HepG2 (cell line): ENCODE results near the gene MTX1. TPM values are rescaled to one million over a fixed set of nuclear protein-coding genes. Genes with fewer than 3 reads are reported as not detected.

ENCODE experiments used
- CREM ChIP-seq, 2 experiments: sonication (generic) in 1 of 2; formaldehyde crosslinking in 1 of 2; IDR thresholded peaks; 2 replicates each; pipeline versions ENCODE4 v1.4.0 to v1.6.1; 2016 to 2020; ENCODE audit warnings: antibody characterized with exemption in 1 of 2, mild to moderate bottlenecking in 1 of 2, missing genetic modification reagents in 1 of 2
- GABPA ChIP-seq, 2 experiments: IDR thresholded peaks; 2 replicates each; pipeline ENCODE4 v1.6.1; 2011 to 2016; ENCODE audit warnings: low read depth in 2 of 2, low read length in 1 of 2, missing biosample characterization in 1 of 2, missing genetic modification characterization in 1 of 2
- KDM2A ChIP-seq: sonication (generic); formaldehyde crosslinking; IDR thresholded peaks from 2 replicates; pipeline ENCODE4 v1.4.0; 2020; ENCODE audit warnings: low read depth, missing genetic modification reagents, borderline replicate concordance
- MAF1 ChIP-seq: sonication (generic); formaldehyde crosslinking; IDR thresholded peaks from 2 replicates; pipeline ENCODE4 v1.5.0; 2020; ENCODE audit warnings: missing genetic modification reagents, borderline replicate concordance
- MIXL1 ChIP-seq: IDR thresholded peaks from 2 replicates; pipeline ENCODE4 v1.6.1; 2016
- NFATC3 ChIP-seq: sonication (generic); formaldehyde crosslinking; IDR thresholded peaks from 2 replicates; pipeline ENCODE4 v1.5.1; 2020; ENCODE audit warnings: mild to moderate bottlenecking, missing genetic modification reagents
- SALL1 ChIP-seq: sonication (generic); formaldehyde crosslinking; IDR thresholded peaks from 2 replicates; pipeline ENCODE4 v1.8.0; 2022; ENCODE audit warnings: mild to moderate bottlenecking, missing genetic modification reagents
- SNAPC2 ChIP-seq: sonication (generic); formaldehyde crosslinking; IDR thresholded peaks from 2 replicates; pipeline ENCODE4 v1.8.1; 2022; ENCODE audit warnings: mild to moderate bottlenecking, missing genetic modification reagents
- SRF ChIP-seq: IDR thresholded peaks from 2 replicates; pipeline ENCODE4 v1.6.1; 2011; ENCODE audit warnings: mild to moderate bottlenecking, low read depth, low read length, moderate library complexity
- XRCC5 ChIP-seq: fragments of 200-400 bp; formaldehyde crosslinking; optimal IDR thresholded peaks from 2 replicates; pipeline ENCODE3; 2017; ENCODE audit warnings: mild to moderate bottlenecking, low read length
- YY1 ChIP-seq: IDR thresholded peaks from 2 replicates; pipeline ENCODE4 v1.6.1; 2011; ENCODE audit warnings: low read length, low read depth, moderate library complexity, mild to moderate bottlenecking; ENCODE audit not compliant: insufficient read depth, insufficient replicate concordance
- ZC3H13 ChIP-seq: sonication (generic); formaldehyde crosslinking; IDR thresholded peaks from 2 replicates; pipeline ENCODE4 v1.8.1; 2023; ENCODE audit warnings: mild to moderate bottlenecking, missing genetic modification reagents, moderate library complexity
- ZNF138 ChIP-seq: sonication (generic); formaldehyde crosslinking; IDR thresholded peaks from 2 replicates; pipeline ENCODE4 v1.5.0; 2020; ENCODE audit warnings: mild to moderate bottlenecking, low read depth, missing genetic modification reagents
- ZNF556 ChIP-seq: sonication (generic); formaldehyde crosslinking; IDR thresholded peaks from 2 replicates; pipeline ENCODE4 v1.4.0; 2020; ENCODE audit warnings: mild to moderate bottlenecking, missing genetic modification reagents, borderline replicate concordance
- ZNF629 ChIP-seq: sonication (generic); formaldehyde crosslinking; conservative IDR thresholded peaks from 2 replicates; pipeline ENCODE4 v1.5.0; 2020; ENCODE audit warnings: missing genetic modification reagents
- ZSCAN12 ChIP-seq: sonication (generic); formaldehyde crosslinking; IDR thresholded peaks from 2 replicates; pipeline ENCODE4 v1.9.0; 2021; ENCODE audit warnings: mild to moderate bottlenecking, missing genetic modification reagents
- polyA plus RNA-seq, 8 experiments: library from polyadenylated mRNA; depleted of rRNA in 3 of 8; stranded (reverse) in 7 of 8; unstranded in 1 of 8; fragments of >200 nt; fragmentation: Illumina TruSeq in 4 of 8; extraction: Trizol in 4 of 8; gene quantifications; 2 replicates each; pipeline versions ENCODE4 v1.2.1 to v1.2.3, GENCODE V29; 2011 to 2016; ENCODE audit warnings: low read depth in 4 of 8, missing spikeins in 1 of 8, mixed read lengths in 1 of 8; ENCODE audit not compliant: insufficient read depth in 1 of 8
- total RNA-seq, 5 experiments: library from RNA; depleted of rRNA; stranded (reverse); fragments of >200 nt; fragmentation: Illumina TruSeq; extraction: Trizol; gene quantifications; 2 replicates each; pipeline ENCODE4 v1.2.3, GENCODE V29; 2016; ENCODE audit warnings: low read depth in 1 of 5
- TF ChIP-seq, protein P1 (sequence below): sonication (generic); formaldehyde crosslinking; IDR thresholded peaks from 2 replicates; pipeline ENCODE4 v1.4.0; 2020; ENCODE audit warnings: missing genetic modification reagents
- TF ChIP-seq, protein P2 (sequence below): IDR thresholded peaks from 2 replicates; pipeline ENCODE4 v1.6.1; 2016; ENCODE audit warnings: low read depth, borderline replicate concordance
- TF ChIP-seq, protein P3 (sequence below): sonication (generic); formaldehyde crosslinking; IDR thresholded peaks from 2 replicates; pipeline ENCODE4 v1.4.0; 2020; ENCODE audit warnings: mild to moderate bottlenecking, missing genetic modification reagents
- TF ChIP-seq, protein P4 (sequence below): sonication (generic); formaldehyde crosslinking; IDR thresholded peaks from 2 replicates; pipeline ENCODE4 v1.4.0; 2020; ENCODE audit warnings: missing genetic modification reagents, borderline replicate concordance

MTX1 gene
- total and polyA plus RNA-seq, 2 of the 13 experiments (the other 11 are each of a cell fraction or from before 2014, with no cell fraction given), result 64.5 to 72.6 TPM

DNA sequence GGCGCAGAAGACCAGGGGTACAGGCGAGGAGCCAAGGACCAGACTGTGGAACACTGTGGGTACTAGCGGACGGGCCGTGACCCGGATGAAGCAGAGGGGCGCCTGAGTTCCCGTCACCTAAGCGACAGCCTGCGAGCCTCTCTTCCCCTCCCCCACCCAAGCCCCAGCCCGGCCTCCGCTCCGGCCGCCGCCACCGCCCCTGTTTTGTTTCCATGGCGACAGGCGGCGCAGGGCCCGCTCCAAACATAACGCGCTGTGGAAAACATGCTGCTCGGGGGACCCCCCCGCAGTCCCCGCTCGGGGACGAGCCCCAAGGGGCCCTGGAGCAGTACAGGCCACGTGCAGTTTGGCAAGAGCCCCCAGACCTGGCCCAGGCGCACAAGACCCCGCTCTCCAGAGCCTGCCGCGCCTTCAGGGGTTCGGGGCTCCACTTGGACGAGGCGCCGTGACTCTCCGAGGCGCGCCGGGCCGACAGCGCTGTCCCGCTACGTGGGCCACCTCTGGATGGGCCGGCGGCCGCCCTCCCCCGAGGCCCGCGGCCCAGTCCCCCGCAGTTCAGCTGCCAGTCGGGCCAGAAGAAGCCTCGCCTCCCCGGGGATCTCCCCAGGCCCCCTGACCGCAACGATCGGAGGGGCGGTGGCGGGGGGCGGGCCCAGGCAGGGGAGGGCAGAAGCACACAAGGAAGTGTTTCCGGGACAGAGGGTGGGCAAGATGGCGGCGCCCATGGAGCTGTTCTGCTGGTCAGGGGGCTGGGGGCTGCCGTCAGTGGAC lies at the start of gene MTX1 (continued):
- TF ChIP-seq MAF1 (CRISPR knock-in tag), result peak; percentile 53; the same call in 1 of the 2 replicates
- no peak; the same call in 1 of the 2 replicates for TF ChIP-seq ZNF138 (CRISPR knock-in tag)
- TF ChIP-seq, protein P1, sequence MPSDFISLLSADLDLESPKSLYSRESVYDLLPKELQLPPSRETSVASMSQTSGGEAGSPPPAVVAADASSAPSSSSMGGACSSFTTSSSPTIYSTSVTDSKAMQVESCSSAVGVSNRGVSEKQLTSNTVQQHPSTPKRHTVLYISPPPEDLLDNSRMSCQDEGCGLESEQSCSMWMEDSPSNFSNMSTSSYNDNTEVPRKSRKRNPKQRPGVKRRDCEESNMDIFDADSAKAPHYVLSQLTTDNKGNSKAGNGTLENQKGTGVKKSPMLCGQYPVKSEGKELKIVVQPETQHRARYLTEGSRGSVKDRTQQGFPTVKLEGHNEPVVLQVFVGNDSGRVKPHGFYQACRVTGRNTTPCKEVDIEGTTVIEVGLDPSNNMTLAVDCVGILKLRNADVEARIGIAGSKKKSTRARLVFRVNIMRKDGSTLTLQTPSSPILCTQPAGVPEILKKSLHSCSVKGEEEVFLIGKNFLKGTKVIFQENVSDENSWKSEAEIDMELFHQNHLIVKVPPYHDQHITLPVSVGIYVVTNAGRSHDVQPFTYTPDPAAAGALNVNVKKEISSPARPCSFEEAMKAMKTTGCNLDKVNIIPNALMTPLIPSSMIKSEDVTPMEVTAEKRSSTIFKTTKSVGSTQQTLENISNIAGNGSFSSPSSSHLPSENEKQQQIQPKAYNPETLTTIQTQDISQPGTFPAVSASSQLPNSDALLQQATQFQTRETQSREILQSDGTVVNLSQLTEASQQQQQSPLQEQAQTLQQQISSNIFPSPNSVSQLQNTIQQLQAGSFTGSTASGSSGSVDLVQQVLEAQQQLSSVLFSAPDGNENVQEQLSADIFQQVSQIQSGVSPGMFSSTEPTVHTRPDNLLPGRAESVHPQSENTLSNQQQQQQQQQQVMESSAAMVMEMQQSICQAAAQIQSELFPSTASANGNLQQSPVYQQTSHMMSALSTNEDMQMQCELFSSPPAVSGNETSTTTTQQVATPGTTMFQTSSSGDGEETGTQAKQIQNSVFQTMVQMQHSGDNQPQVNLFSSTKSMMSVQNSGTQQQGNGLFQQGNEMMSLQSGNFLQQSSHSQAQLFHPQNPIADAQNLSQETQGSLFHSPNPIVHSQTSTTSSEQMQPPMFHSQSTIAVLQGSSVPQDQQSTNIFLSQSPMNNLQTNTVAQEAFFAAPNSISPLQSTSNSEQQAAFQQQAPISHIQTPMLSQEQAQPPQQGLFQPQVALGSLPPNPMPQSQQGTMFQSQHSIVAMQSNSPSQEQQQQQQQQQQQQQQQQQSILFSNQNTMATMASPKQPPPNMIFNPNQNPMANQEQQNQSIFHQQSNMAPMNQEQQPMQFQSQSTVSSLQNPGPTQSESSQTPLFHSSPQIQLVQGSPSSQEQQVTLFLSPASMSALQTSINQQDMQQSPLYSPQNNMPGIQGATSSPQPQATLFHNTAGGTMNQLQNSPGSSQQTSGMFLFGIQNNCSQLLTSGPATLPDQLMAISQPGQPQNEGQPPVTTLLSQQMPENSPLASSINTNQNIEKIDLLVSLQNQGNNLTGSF (CRISPR knock-in tag), result peak; percentile 30; the same call in 1 of the 2 replicates
- TF ChIP-seq ZSCAN12, result no peak
- no peak for TF ChIP-seq ZNF629 (CRISPR knock-in tag)
- no peak for TF ChIP-seq CREM (IDR thresholded peaks at IDR 0.05)
- no peak for TF ChIP-seq CREM (CRISPR knock-in tag; IDR thresholded peaks at IDR 0.05)
- TF ChIP-seq GABPA (IDR thresholded peaks at IDR 0.05; ENCODE audit: low read depth, low read length), result peak; percentile 80
- TF ChIP-seq GABPA (CRISPR knock-in tag; IDR thresholded peaks at IDR 0.05; ENCODE audit: low read depth), result peak; percentile 91
- TF ChIP-seq YY1, result peak; percentile 98
- peak; percentile 32; the same call in 1 of the 2 replicates for TF ChIP-seq KDM2A
- TF ChIP-seq MIXL1 (CRISPR knock-in tag), result no peak
- 0 out of 2 replicates have a peak, but pooled peaks have one; percentile 54 for TF ChIP-seq SALL1 (CRISPR knock-in tag)
- no peak for TF ChIP-seq ZNF556 (CRISPR knock-in tag)
- TF ChIP-seq SRF, result 0 out of 2 replicates have a peak, but pooled peaks have one; percentile 33
- TF ChIP-seq, protein P2, sequence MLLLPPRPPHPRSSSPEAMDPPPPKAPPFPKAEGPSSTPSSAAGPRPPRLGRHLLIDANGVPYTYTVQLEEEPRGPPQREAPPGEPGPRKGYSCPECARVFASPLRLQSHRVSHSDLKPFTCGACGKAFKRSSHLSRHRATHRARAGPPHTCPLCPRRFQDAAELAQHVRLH, result peak; percentile 62; the same call in 1 of the 2 replicates
- TF ChIP-seq XRCC5, result no peak
- 0 out of 2 replicates have a peak, but pooled peaks have one; percentile 49 for TF ChIP-seq NFATC3
- TF ChIP-seq SNAPC2 (CRISPR knock-in tag), result 0 out of 2 replicates have a peak, but pooled peaks have one; percentile 28
- TF ChIP-seq ZC3H13 (CRISPR knock-in tag), result no peak; the same call in 1 of the 2 replicates
- TF ChIP-seq, protein P3, sequence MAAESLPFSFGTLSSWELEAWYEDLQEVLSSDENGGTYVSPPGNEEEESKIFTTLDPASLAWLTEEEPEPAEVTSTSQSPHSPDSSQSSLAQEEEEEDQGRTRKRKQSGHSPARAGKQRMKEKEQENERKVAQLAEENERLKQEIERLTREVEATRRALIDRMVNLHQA (CRISPR knock-in tag), result no peak
- TF ChIP-seq, protein P4, sequence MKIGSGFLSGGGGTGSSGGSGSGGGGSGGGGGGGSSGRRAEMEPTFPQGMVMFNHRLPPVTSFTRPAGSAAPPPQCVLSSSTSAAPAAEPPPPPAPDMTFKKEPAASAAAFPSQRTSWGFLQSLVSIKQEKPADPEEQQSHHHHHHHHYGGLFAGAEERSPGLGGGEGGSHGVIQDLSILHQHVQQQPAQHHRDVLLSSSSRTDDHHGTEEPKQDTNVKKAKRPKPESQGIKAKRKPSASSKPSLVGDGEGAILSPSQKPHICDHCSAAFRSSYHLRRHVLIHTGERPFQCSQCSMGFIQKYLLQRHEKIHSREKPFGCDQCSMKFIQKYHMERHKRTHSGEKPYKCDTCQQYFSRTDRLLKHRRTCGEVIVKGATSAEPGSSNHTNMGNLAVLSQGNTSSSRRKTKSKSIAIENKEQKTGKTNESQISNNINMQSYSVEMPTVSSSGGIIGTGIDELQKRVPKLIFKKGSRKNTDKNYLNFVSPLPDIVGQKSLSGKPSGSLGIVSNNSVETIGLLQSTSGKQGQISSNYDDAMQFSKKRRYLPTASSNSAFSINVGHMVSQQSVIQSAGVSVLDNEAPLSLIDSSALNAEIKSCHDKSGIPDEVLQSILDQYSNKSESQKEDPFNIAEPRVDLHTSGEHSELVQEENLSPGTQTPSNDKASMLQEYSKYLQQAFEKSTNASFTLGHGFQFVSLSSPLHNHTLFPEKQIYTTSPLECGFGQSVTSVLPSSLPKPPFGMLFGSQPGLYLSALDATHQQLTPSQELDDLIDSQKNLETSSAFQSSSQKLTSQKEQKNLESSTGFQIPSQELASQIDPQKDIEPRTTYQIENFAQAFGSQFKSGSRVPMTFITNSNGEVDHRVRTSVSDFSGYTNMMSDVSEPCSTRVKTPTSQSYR (CRISPR knock-in tag), result peak; percentile 95
